ENCODE data around the gene SP7.
"Not testable (repeated sequence)": the region's sequence is repeated elsewhere in the genome, so short reads cannot be mapped to it uniquely, and the experiment has no call there.

The SP7 gene

GRCh38 chr12:53346491-53346890 is 10.3 kb upstream of the SP7 start:
- DNase-seq (ENCODE audit: low spot score): no peak

GRCh38 chr12:53345486-53346188 is 9.5 kb upstream of the SP7 start:
- no peak for DNase-seq (ENCODE audit: low spot score)

- peak; percentile 90 for DNase-seq (ENCODE audit: low spot score)
Measured at GRCh38 chr12:53344824-53345485, 8.8 kb upstream of the SP7 start.

- DNase-seq (ENCODE audit: low spot score): no peak
Measured at GRCh38 chr12:53344487-53344823, 8.3 kb upstream of the SP7 start.

GRCh38 chr12:53343969-53344368 is 7.8 kb upstream of the SP7 start:
- no peak for DNase-seq (ENCODE audit: low spot score)

GRCh38 chr12:53343449-53343848 is 7.3 kb upstream of the SP7 start:
- DNase-seq (ENCODE audit: low spot score): no peak

GRCh38 chr12:53340398-53340797 is 4.2 kb upstream of the SP7 start:
- DNase-seq (ENCODE audit: low spot score): no peak

GRCh38 chr12:53338916-53339315 is 2.8 kb upstream of the SP7 start:
- DNase-seq (ENCODE audit: low spot score): no peak

GRCh38 chr12:53338017-53338416 is 1.9 kb upstream of the SP7 start:
- DNase-seq (ENCODE audit: low spot score): no peak

- DNase-seq (ENCODE audit: low spot score): no peak
Measured at GRCh38 chr12:53334822-53335221, 1.3 kb downstream of the SP7 start.

GRCh38 chr12:53333845-53334244 is 2.3 kb downstream of the SP7 start:
- DNase-seq (ENCODE audit: low spot score): no peak

- no peak for DNase-seq (ENCODE audit: low spot score)
Measured at GRCh38 chr12:53333289-53333688, 2.9 kb downstream of the SP7 start.

GRCh38 chr12:53332744-53333143 is 3.4 kb downstream of the SP7 start:
- no peak for DNase-seq (ENCODE audit: low spot score)

- not testable (repeated sequence) for DNase-seq (ENCODE audit: low spot score)
Measured at GRCh38 chr12:53332339-53332738, 3.8 kb downstream of the SP7 start.

- DNase-seq (ENCODE audit: low spot score): no peak
Measured at GRCh38 chr12:53330671-53331070, 5.5 kb downstream of the SP7 start.

- DNase-seq (ENCODE audit: low spot score): no peak
Measured at GRCh38 chr12:53328043-53328435, 8.1 kb downstream of the SP7 start.

- no peak for DNase-seq (ENCODE audit: low spot score)
Measured at GRCh38 chr12:53327435-53328042, 8.6 kb downstream of the SP7 start.

GRCh38 chr12:53326460-53327185 is 9.5 kb downstream of the SP7 start:
- no peak for DNase-seq (ENCODE audit: low spot score)

GRCh38 chr12:53325511-53326061 is 10.6 kb downstream of the SP7 start:
- peak; percentile 78 for DNase-seq (ENCODE audit: low spot score)

GRCh38 chr12:53324779-53325510 is 11.2 kb downstream of the SP7 start:
- DNase-seq (ENCODE audit: low spot score): peak; percentile 95

GRCh38 chr12:53324113-53324778 is 11.9 kb downstream of the SP7 start:
- no peak for DNase-seq (ENCODE audit: low spot score)

All from left forelimb (tissue), 1 donor.